Breast epithelium (tissue), 4 donors: ENCODE measurements around the gene KRTAP12-1. TPM values are rescaled to one million over a fixed set of nuclear protein-coding genes. Genes with fewer than 3 reads are reported as not detected.

ENCODE experiments used
- DNase-seq, 2 donors: peaks; one replicate each; pipeline ENCODE4 v3.0.0-alpha.2; 2019; ENCODE audit warnings: low spot score in 2 of 2
- H3K27ac ChIP-seq, 2 donors: fragments of 200-600 bp; sonication (generic) in 1 of 2; one replicate each; pipeline ENCODE4 v1.5.1; 2016 to 2019; ENCODE audit warnings: mild to moderate bottlenecking in 1 of 2
- H3K27me3 ChIP-seq, 2 donors: fragments of 200-600 bp; sonication (generic) in 1 of 2; one replicate each; pipeline versions ENCODE4 v1.5.1 to v1.6.0; 2017 to 2019; ENCODE audit warnings: control low read depth in 1 of 2, mild to moderate bottlenecking in 1 of 2
- H3K36me3 ChIP-seq: fragments of 200-600 bp; one replicate; pipeline ENCODE4 v1.5.1; 2019
- H3K4me1 ChIP-seq, 2 donors: fragments of 200-600 bp; sonication (generic); one replicate each; pipeline ENCODE4 v1.5.1; 2016 to 2019; ENCODE audit warnings: control low read depth in 1 of 2
- H3K4me3 ChIP-seq, 3 donors: fragments of 200-600 bp; sonication (generic); 1 replicate in 2 of 3; 2 replicates in 1 of 3; pipeline ENCODE4 v1.5.1; 2016 to 2019; ENCODE audit warnings: mild to moderate bottlenecking in 3 of 3, moderate library complexity in 2 of 3
- H3K9me3 ChIP-seq, 2 donors: fragments of 200-600 bp; sonication (generic) in 1 of 2; one replicate each; pipeline ENCODE4 v1.5.1; 2016 to 2019; ENCODE audit warnings: control low read depth in 1 of 2
- POLR2A ChIP-seq: fragments of 450-650 bp; IDR thresholded peaks from one replicate; pipeline ENCODE4 v1.6.1; 2016; ENCODE audit warnings: antibody characterized with exemption, mild to moderate bottlenecking, moderate library complexity
- POLR2AphosphoS5 ChIP-seq, 3 donors: sonication (generic); formaldehyde crosslinking; IDR thresholded peaks; one replicate each; pipeline ENCODE4 v1.6.1; 2017; ENCODE audit warnings: antibody characterized with exemption in 3 of 3
- intact Hi-C: fragments of 100-400 bp; cut with DNase I; formaldehyde crosslinking; loops from one replicate; pipeline ENCODE4 v1.15.1; 2023; ENCODE audit warnings: low total_unique reads
- total RNA-seq, 3 donors: library from RNA; depleted of rRNA; stranded (reverse); fragments of >200 nt; gene quantifications; one replicate each; pipeline ENCODE4 v1.1.0, GENCODE V29; 2016
- TF ChIP-seq, protein P1 (sequence below), 3 donors: fragments of 450-650 bp; IDR thresholded peaks; one replicate each; pipeline ENCODE4 v1.5.1; 2016 to 2017; ENCODE audit warnings: antibody characterized with exemption in 3 of 3, mild to moderate bottlenecking in 3 of 3, moderate library complexity in 3 of 3

Gene KRTAP12-1
- total RNA-seq, 3 donors from 2014 or later: not detected

DNA sequence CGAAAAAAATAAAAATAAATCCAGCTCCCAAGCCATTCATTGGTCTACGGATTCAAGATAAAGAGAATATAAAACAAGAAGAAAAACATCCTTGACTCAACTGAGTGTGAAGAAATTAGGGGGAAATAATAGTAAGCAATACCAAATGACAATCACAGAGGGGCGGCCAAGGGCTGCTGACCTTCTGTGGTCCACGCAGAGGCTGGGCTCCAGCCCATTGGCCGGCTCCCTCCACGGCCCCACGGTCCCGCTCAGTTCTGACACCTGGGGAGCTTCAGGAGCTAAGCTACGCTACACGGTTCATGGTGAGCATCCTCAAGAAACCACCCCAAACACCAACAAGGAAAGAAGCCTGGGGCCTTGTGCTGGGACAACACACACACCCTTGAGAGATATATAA, 14.6 kb upstream of the KRTAP12-1 start:
- TF ChIP-seq, protein P1, sequence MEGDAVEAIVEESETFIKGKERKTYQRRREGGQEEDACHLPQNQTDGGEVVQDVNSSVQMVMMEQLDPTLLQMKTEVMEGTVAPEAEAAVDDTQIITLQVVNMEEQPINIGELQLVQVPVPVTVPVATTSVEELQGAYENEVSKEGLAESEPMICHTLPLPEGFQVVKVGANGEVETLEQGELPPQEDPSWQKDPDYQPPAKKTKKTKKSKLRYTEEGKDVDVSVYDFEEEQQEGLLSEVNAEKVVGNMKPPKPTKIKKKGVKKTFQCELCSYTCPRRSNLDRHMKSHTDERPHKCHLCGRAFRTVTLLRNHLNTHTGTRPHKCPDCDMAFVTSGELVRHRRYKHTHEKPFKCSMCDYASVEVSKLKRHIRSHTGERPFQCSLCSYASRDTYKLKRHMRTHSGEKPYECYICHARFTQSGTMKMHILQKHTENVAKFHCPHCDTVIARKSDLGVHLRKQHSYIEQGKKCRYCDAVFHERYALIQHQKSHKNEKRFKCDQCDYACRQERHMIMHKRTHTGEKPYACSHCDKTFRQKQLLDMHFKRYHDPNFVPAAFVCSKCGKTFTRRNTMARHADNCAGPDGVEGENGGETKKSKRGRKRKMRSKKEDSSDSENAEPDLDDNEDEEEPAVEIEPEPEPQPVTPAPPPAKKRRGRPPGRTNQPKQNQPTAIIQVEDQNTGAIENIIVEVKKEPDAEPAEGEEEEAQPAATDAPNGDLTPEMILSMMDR (IDR thresholded peaks at IDR 0.05): no peak
- no peak for TF ChIP-seq POLR2A
- no peak for TF ChIP-seq POLR2AphosphoS5 (IDR thresholded peaks at IDR 0.05)
- H3K27me3 ChIP-seq: peaks cover 2 to 50% of the 10 kb centered on the region in 2 donors
- no peak for DNase-seq

DNA sequence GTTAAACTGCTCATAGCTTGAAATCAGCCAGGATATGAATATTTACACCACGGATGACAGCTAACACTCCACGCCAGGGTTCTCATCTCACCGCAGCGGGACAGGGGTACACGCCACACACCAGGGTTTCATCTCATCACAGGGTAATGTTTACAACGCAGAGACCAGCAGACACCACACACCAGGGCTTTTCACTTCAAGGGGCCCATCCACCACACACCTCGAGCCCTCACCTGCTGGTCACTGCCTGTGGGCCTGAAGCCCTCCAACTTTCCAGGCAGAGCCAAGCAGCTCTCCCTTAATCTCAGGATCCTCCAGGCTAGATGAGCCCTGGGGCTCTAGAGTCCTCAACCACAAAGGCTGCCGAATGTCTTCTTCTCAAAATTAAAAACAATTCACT, 13.7 kb upstream of the KRTAP12-1 start:
- no peak for DNase-seq
- H3K9me3 ChIP-seq: peaks cover 10 to 26% of the 10 kb centered on the region in 2 donors
- H3K36me3 ChIP-seq: no peaks in the 10 kb centered on the region
- H3K27ac ChIP-seq: no peak overlapping the region
- no peak overlapping the region for H3K4me3 ChIP-seq
- TF ChIP-seq POLR2A (no peak), POLR2AphosphoS5 (IDR thresholded peaks at IDR 0.05) (no peak)
- TF ChIP-seq, protein P1 (IDR thresholded peaks at IDR 0.05): no peak
- H3K4me1 ChIP-seq: no peaks in the 10 kb centered on the region
- peaks cover 2 to 40% of the 10 kb centered on the region in 2 donors for H3K27me3 ChIP-seq
- intact Hi-C loops: no loop called here

More for the DNA sequence above, 14.6 kb upstream of the KRTAP12-1 start:
- Histone ChIP-seq H3K27ac (no peak overlapping the region), H3K36me3 (no peaks in the 10 kb centered on the region), H3K4me1 (no peaks in the 10 kb centered on the region), H3K4me3 (no peak overlapping the region), H3K9me3 (peaks cover 10 to 26% of the 10 kb centered on the region in 2 donors)
- intact Hi-C loops: no loop called here

GRCh38 chr21:44695184-44695583, 13.2 kb upstream of the KRTAP12-1 start:
- H3K36me3 ChIP-seq: no peaks in the 10 kb centered on the region
- H3K9me3 ChIP-seq: peaks cover 10 to 26% of the 10 kb centered on the region in 2 donors
- H3K27ac ChIP-seq: no peak overlapping the region
- no peak overlapping the region for H3K4me3 ChIP-seq
- DNase-seq: no peak
- no peaks in the 10 kb centered on the region for H3K4me1 ChIP-seq
- peaks cover 2 to 36% of the 10 kb centered on the region in 2 donors for H3K27me3 ChIP-seq
- no peak for TF ChIP-seq POLR2AphosphoS5 (IDR thresholded peaks at IDR 0.05)
- TF ChIP-seq POLR2A: no peak
- TF ChIP-seq, protein P1 (IDR thresholded peaks at IDR 0.05): no peak
- intact Hi-C loops: no loop called here

GRCh38 chr21:44694776-44695175, 12.8 kb upstream of the KRTAP12-1 start:
- H3K9me3 ChIP-seq: peaks cover 10 to 26% of the 10 kb centered on the region in 2 donors
- no peak for TF ChIP-seq POLR2AphosphoS5 (IDR thresholded peaks at IDR 0.05)
- TF ChIP-seq, protein P1 (IDR thresholded peaks at IDR 0.05): no peak
- no peak for TF ChIP-seq POLR2A
- H3K27me3 ChIP-seq: peaks cover 2 to 32% of the 10 kb centered on the region in 2 donors
- no peak overlapping the region for H3K27ac ChIP-seq
- H3K4me1 ChIP-seq: no peaks in the 10 kb centered on the region
- intact Hi-C loops: no loop called here
- no peaks in the 10 kb centered on the region for H3K36me3 ChIP-seq
- no peak overlapping the region for H3K4me3 ChIP-seq
- no peak for DNase-seq

DNA sequence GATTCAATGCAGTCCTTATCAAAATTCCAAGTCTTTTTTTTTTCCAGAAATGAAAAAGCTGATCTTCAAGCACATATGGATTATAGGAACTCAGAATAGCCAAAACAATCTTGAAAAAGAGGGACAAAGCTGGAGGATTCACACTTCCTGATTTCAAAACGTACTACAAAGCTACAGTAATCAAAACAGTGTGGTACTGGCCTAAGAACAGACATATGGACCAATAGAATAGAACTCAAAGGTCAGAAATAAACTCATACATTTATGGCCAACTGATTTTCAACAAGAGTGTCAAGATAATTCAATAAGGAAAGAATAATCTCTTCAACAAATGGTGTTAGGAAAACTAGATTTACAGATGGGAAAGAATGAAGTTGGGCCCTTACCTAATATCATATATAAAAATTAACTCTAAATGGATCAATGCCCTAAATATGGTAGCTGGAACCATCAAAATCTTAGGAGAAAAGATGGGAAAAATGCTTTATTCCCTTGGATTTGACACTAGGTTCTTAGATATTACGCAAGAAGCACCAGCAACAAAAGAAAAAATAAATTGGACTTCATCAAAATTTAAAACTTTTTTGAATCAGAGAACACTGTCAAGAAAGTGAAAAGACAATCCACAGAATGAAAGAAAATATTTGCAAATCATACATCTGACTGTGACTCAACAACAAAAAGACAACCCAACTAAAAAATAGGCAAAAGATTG, 11.0 kb upstream of the KRTAP12-1 start:
- Histone ChIP-seq H3K27me3 (peaks cover 0 to 26% of the 10 kb centered on the region in 2 donors), H3K4me3 (no peak overlapping the region), H3K4me1 (no peaks in the 10 kb centered on the region), H3K36me3 (no peaks in the 10 kb centered on the region), H3K27ac (no peak overlapping the region), H3K9me3 (peaks cover 10 to 26% of the 10 kb centered on the region in 2 donors)
- no peak for TF ChIP-seq POLR2AphosphoS5 (IDR thresholded peaks at IDR 0.05)
- TF ChIP-seq, protein P1 (IDR thresholded peaks at IDR 0.05): no peak
- DNase-seq: no peak
- intact Hi-C loops: no loop called here
